Measurements from ENCODE around the gene HSPB7.

DNA sequence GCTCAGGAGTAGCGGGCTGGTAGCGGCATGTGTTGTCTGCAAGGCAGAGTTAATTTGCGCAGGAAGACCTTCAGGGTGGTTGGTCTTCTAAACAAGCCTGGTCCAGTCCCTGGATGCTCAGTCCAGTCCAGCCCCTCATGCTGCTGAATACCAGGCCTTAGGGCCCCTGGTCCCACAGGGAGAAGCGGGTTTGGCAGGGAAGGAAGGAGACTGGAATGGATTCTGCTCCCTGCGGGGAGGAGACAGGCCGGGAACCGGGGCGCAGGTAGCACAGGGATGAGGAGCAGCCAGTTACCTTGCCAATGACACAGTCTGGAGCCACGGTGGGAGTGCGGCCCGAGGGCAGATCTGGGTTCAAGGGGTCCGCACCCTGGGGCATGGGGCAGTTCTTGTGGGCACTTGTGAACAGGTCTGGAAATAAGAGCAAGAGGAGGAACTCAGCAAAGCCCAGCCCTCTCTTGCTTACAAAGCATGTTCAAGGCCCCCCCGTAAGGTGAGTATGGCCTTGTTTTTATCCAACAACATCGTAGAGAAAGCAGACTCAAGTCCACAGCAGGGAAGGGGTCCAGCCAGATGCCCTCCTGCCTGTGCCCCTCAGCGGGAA, 45.5 kb upstream of the HSPB7 start:
- no peak for TF ChIP-seq POLR2A (IDR thresholded peaks at IDR 0.05; ENCODE audit: low read depth, low read length)
- no peak for TF ChIP-seq CTCF (IDR thresholded peaks at IDR 0.05; ENCODE audit: extremely low read depth in 1 of 2, insufficient read depth in 1 of 2, low read depth in 1 of 2, low read length in 2 of 2)

Measured in endothelial cell of umbilical vein (primary cell).